Epithelial cell of umbilical artery (primary cell): ENCODE results near the gene CNIH1. TPM values are rescaled to one million over a fixed set of nuclear protein-coding genes. Genes with fewer than 3 reads are reported as not detected.

Experiments used
- total RNA-seq: library from RNA; depleted of rRNA; stranded (reverse); fragments of >200 nt; gene quantifications from 2 replicates; pipeline ENCODE4 v1.2.3, GENCODE V29; 2014

CNIH1 gene
- total RNA-seq = 92.2 and 92.3 TPM in 2 replicates

GRCh38 chr14:54440873-54441868 lies at the start of gene CNIH1:
TSS of gene CNIH1 (minus strand) at chr14:54441374. CDS start at chr14:54441327, 47 bp downstream.

GRCh38 chr14:54488646-54489317 lies 47.6 kb upstream of the CNIH1 start, which contains the start of gene GMFB:
TSS of gene GMFB (minus strand) at chr14:54488980. CDS start at chr14:54488927, 53 bp downstream.

GRCh38 chr14:54396493-54397335 lies 44.5 kb downstream of the CNIH1 start, which contains the start of gene CDKN3:
TSS of gene CDKN3 (plus strand) at chr14:54397007. CDS start at chr14:54397069, 62 bp downstream.

Other genes with a start within 250 kb of the CNIH1 start
- 58.5 and 90.7 TPM in 2 replicates for gene CDKN3, start 44.4 kb downstream of the CNIH1 start, total RNA-seq
- gene GMFB, start 47.6 kb upstream of the CNIH1 start, total RNA-seq = 56.5 and 70.5 TPM in 2 replicates
- 16.9 and 17.5 TPM in 2 replicates for gene CGRRF1, start 68.5 kb upstream of the CNIH1 start, total RNA-seq
- 21.7 and 22.7 TPM in 2 replicates for gene SAMD4A, start 125.8 kb upstream of the CNIH1 start, total RNA-seq